Karpas-422 (cell line): ENCODE results near the gene CCM2L. TPM values are rescaled to one million over a fixed set of nuclear protein-coding genes. Genes with fewer than 3 reads are reported as not detected.

Source experiments
- DNase-seq: peaks from one replicate; pipeline ENCODE4 v3.0.0-alpha.2; 2015
- H2AFZ ChIP-seq: fragments of 200-600 bp; sonication (generic); 2 replicates; pipeline ENCODE4 v1.6.1; 2014; ENCODE audit warnings: antibody characterized with exemption, low read length, mixed read lengths
- H3K27ac ChIP-seq: fragments of 200-600 bp; sonication (generic); 2 replicates; pipeline ENCODE4 v1.5.1; 2014; ENCODE audit warnings: mild to moderate bottlenecking, low read length, moderate library complexity
- H3K27me3 ChIP-seq: fragments of 200-600 bp; sonication (generic); 2 replicates; pipeline ENCODE4 v1.6.1; 2014; ENCODE audit warnings: low read length, mixed read lengths
- H3K36me3 ChIP-seq: fragments of 200-600 bp; sonication (generic); 2 replicates; pipeline ENCODE4 v1.6.1; 2014; ENCODE audit warnings: low read length, mixed read lengths; ENCODE audit not compliant: insufficient read depth
- H3K4me1 ChIP-seq: fragments of 200-600 bp; sonication (generic); 2 replicates; pipeline ENCODE4 v1.6.1; 2014; ENCODE audit warnings: mild to moderate bottlenecking, low read length, mixed read lengths
- H3K4me2 ChIP-seq: fragments of 200-600 bp; sonication (generic); 2 replicates; pipeline ENCODE4 v1.6.1; 2014; ENCODE audit warnings: low read length, low read depth, mild to moderate bottlenecking; ENCODE audit not compliant: poor library complexity, severe bottlenecking
- H3K4me3 ChIP-seq: fragments of 200-600 bp; sonication (generic); 2 replicates; pipeline ENCODE4 v1.5.1; 2014; ENCODE audit warnings: mild to moderate bottlenecking, antibody characterized with exemption, low read length, mixed read lengths
- H3K79me2 ChIP-seq: fragments of 200-600 bp; sonication (generic); 2 replicates; pipeline ENCODE4 v1.6.1; 2014; ENCODE audit warnings: mild to moderate bottlenecking, low read length, mixed read lengths
- H3K9ac ChIP-seq: fragments of 200-600 bp; sonication (generic); 2 replicates; pipeline ENCODE4 v1.6.0; 2014; ENCODE audit warnings: low read length
- H3K9me2 ChIP-seq: fragments of 200-600 bp; sonication (generic), shearing (Covaris generic); replicated peaks from 2 replicates; pipeline ENCODE4 v1.6.0; 2014; ENCODE audit warnings: mild to moderate bottlenecking, low read length, moderate library complexity; ENCODE audit not compliant: insufficient read depth
- H3K9me3 ChIP-seq: fragments of 300-700, 200-600 bp; sonication (generic); 2 replicates; pipeline ENCODE4 v1.6.1; 2014; ENCODE audit warnings: low read length, mixed read lengths
- H4K20me1 ChIP-seq: fragments of 200-600 bp; sonication (generic); 2 replicates; pipeline ENCODE4 v1.6.1; 2014; ENCODE audit warnings: mild to moderate bottlenecking, antibody characterized with exemption, low read length, low read depth; ENCODE audit not compliant: insufficient read depth
- total RNA-seq: library from RNA; depleted of rRNA; stranded (reverse); fragments of >200 nt; shearing (Covaris generic); gene quantifications from 2 replicates; pipeline ENCODE4 v1.2.3, GENCODE V29; 2014; ENCODE audit warnings: low replicate concordance

The CCM2L gene
- total RNA-seq, 1 experiment from 2014 or later = 0.78 TPM

DNA sequence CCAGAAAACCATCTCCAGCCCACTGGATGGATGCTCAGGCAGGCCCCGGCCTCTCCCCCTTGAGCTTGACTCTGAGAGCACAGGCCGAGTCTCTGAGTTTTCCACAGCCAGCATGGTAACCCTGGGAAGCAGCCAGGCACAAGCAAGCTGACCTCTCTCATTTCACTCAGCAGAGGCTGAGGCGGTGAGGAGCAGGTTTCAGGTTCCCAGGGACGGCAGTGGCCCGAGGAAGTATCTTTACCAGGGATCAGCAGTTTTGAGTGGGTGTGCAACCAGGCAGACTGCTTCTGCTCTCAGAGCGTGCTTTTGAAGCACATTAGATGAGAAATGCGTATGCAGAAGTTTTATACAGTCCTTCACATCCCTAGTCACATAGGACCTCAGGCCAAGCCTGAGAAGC lies 54.4 kb downstream of the CCM2L start:
- H3K79me2 ChIP-seq = no peaks in the 10 kb centered on the region
- DNase-seq = no peak

GRCh38 chr20:32067234-32067821 lies 57.1 kb downstream of the CCM2L start:
- no peak overlapping the region for H3K9ac ChIP-seq
- no peak for DNase-seq
- peak overlapping the region; percentile 39 for H3K4me2 ChIP-seq
- H3K4me3 ChIP-seq = no peak overlapping the region
- H3K79me2 ChIP-seq = no peaks in the 10 kb centered on the region
- no peak overlapping the region for H2AFZ ChIP-seq
- H3K36me3 ChIP-seq = no peaks in the 10 kb centered on the region
- no peaks in the 10 kb centered on the region for H3K9me2 ChIP-seq
- no peaks in the 10 kb centered on the region for H3K27me3 ChIP-seq
- H3K4me1 ChIP-seq = peaks cover 33% of the 10 kb centered on the region
- no peaks in the 10 kb centered on the region for H4K20me1 ChIP-seq
- H3K9me3 ChIP-seq = no peaks in the 10 kb centered on the region
- peak overlapping the region; percentile 63 for H3K27ac ChIP-seq

More for the DNA sequence above, 54.4 kb downstream of the CCM2L start:
- H3K27ac ChIP-seq = no peak overlapping the region
- no peaks in the 10 kb centered on the region for H3K9me3 ChIP-seq
- H3K4me2 ChIP-seq = no peak overlapping the region
- no peak overlapping the region for H2AFZ ChIP-seq
- peaks cover 37% of the 10 kb centered on the region for H3K4me1 ChIP-seq
- no peak overlapping the region for H3K4me3 ChIP-seq
- H3K36me3 ChIP-seq = no peaks in the 10 kb centered on the region
- no peaks in the 10 kb centered on the region for H3K9me2 ChIP-seq
- no peaks in the 10 kb centered on the region for H4K20me1 ChIP-seq
- no peaks in the 10 kb centered on the region for H3K27me3 ChIP-seq
- H3K9ac ChIP-seq = no peak overlapping the region

GRCh38 chr20:32068174-32068573 lies 57.9 kb downstream of the CCM2L start:
- Histone ChIP-seq H3K27me3 (no peaks in the 10 kb centered on the region), H3K79me2 (no peaks in the 10 kb centered on the region), H3K4me1 (peaks cover 25% of the 10 kb centered on the region), H4K20me1 (no peaks in the 10 kb centered on the region), H3K27ac (no peak overlapping the region), H3K9me3 (no peaks in the 10 kb centered on the region), H2AFZ (no peak overlapping the region), H3K9ac (no peak overlapping the region), H3K36me3 (no peaks in the 10 kb centered on the region), H3K9me2 (no peaks in the 10 kb centered on the region), H3K4me2 (no peak overlapping the region), H3K4me3 (no peak overlapping the region)
- DNase-seq = no peak

DNA sequence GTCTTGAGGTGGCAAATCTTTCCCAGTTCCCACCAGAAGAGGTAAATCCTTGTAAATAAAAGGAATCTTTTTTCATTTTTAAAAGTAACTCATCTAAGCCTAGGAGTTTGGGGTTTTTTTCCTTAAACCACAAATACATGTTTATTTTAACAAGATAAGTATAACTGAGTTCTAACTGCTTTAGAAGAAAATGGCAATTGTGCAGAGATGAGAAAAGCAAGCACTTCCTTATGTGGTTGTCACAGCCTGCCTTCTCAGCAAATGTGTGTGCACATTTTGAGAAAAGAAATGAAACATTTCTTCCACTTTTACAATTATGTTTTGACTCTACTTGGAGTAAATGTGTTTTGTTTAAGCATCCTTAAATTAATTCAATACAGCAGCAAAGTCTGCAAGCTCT lies 59.5 kb downstream of the CCM2L start:
- no peaks in the 10 kb centered on the region for H3K36me3 ChIP-seq
- H3K9ac ChIP-seq = no peak overlapping the region
- H3K79me2 ChIP-seq = no peaks in the 10 kb centered on the region
- H3K9me3 ChIP-seq = no peaks in the 10 kb centered on the region
- H2AFZ ChIP-seq = no peak overlapping the region
- H4K20me1 ChIP-seq = no peaks in the 10 kb centered on the region
- H3K4me2 ChIP-seq = no peak overlapping the region
- no peaks in the 10 kb centered on the region for H3K9me2 ChIP-seq
- H3K27me3 ChIP-seq = no peaks in the 10 kb centered on the region
- H3K4me1 ChIP-seq = peaks cover 22% of the 10 kb centered on the region
- DNase-seq = no peak
- no peak overlapping the region for H3K27ac ChIP-seq
- H3K4me3 ChIP-seq = no peak overlapping the region

DNA sequence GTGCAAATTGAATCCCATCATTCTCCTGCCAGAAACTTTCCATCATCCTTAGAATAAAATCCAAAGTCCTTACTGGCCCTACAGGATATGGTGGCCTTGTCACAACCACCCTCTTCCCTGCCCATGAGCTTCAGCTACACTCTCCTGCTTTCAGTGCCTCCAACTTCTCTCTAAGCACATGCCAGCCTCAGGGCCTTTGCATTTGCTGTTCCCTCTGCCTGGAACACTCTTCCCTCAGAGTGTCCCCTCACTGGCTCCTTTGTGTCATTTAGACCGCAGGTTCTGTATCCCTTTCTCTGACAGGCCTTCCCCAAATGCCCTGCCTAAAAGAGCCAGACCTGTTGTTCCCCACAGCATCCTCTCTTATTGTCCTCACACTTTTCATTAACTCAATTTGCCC lies 60.0 kb downstream of the CCM2L start:
- H3K4me1 ChIP-seq = peaks cover 21% of the 10 kb centered on the region
- no peak overlapping the region for H3K4me2 ChIP-seq
- H3K9me3 ChIP-seq = no peaks in the 10 kb centered on the region
- no peaks in the 10 kb centered on the region for H4K20me1 ChIP-seq
- no peaks in the 10 kb centered on the region for H3K79me2 ChIP-seq
- H3K9me2 ChIP-seq = no peaks in the 10 kb centered on the region
- no peak overlapping the region for H2AFZ ChIP-seq
- H3K9ac ChIP-seq = no peak overlapping the region
- H3K27ac ChIP-seq = no peak overlapping the region
- no peaks in the 10 kb centered on the region for H3K27me3 ChIP-seq
- no peak overlapping the region for H3K4me3 ChIP-seq
- no peaks in the 10 kb centered on the region for H3K36me3 ChIP-seq
- no peak for DNase-seq

GRCh38 chr20:32070690-32071213 lies 60.5 kb downstream of the CCM2L start:
- Histone ChIP-seq H3K9me2 (no peaks in the 10 kb centered on the region), H3K36me3 (no peaks in the 10 kb centered on the region), H3K9ac (no peak overlapping the region), H3K9me3 (no peaks in the 10 kb centered on the region), H3K4me2 (no peak overlapping the region), H3K4me3 (no peak overlapping the region), H2AFZ (no peak overlapping the region), H3K4me1 (peaks cover 21% of the 10 kb centered on the region), H3K27ac (no peak overlapping the region), H4K20me1 (no peaks in the 10 kb centered on the region), H3K27me3 (no peaks in the 10 kb centered on the region), H3K79me2 (no peaks in the 10 kb centered on the region)
- no peak for DNase-seq

GRCh38 chr20:32071395-32072167 lies 61.3 kb downstream of the CCM2L start:
- H2AFZ ChIP-seq = no peak overlapping the region
- no peak overlapping the region for H3K4me3 ChIP-seq
- no peaks in the 10 kb centered on the region for H4K20me1 ChIP-seq
- no peaks in the 10 kb centered on the region for H3K36me3 ChIP-seq
- DNase-seq = no peak
- no peak overlapping the region for H3K9ac ChIP-seq
- no peaks in the 10 kb centered on the region for H3K9me3 ChIP-seq
- H3K27me3 ChIP-seq = no peaks in the 10 kb centered on the region
- H3K9me2 ChIP-seq = no peaks in the 10 kb centered on the region
- H3K79me2 ChIP-seq = no peaks in the 10 kb centered on the region
- no peak overlapping the region for H3K4me2 ChIP-seq
- H3K27ac ChIP-seq = no peak overlapping the region
- H3K4me1 ChIP-seq = peaks cover 21% of the 10 kb centered on the region

DNA sequence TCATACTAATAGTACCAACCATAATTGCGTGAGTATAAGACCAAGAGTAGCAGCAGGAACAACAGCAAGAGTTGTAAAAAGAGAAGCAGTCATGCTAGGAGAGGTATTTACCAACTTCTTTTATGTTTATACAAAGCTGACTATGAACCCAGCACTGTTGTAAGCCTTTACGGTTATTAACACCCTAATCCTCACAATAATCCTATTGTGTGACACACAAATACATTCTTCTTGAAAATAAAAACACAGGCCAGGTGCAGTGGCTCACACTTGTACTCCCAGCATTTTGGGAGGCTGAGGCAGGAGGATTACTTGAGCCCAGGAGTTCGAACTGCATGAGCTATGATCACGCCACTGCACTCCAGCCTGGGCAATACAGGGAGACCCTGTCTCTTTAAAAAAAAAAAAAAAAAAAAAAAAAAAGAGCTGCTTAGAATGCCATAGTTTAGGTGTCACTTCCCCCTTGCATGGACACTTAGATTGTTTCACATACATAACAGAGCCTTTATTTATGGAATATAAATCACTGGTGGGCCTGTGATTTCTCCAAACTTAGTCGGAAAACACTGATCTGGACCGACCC lies 62.0 kb downstream of the CCM2L start:
- DNase-seq = no peak
- Histone ChIP-seq H2AFZ (no peak overlapping the region), H3K9me2 (no peaks in the 10 kb centered on the region), H3K27me3 (no peaks in the 10 kb centered on the region), H3K36me3 (no peaks in the 10 kb centered on the region), H3K79me2 (no peaks in the 10 kb centered on the region), H3K9ac (no peak overlapping the region), H3K4me3 (no peak overlapping the region), H3K4me2 (no peak overlapping the region), H4K20me1 (no peaks in the 10 kb centered on the region), H3K9me3 (no peaks in the 10 kb centered on the region), H3K4me1 (peaks cover 16% of the 10 kb centered on the region), H3K27ac (no peak overlapping the region)
